Endodermal cell (in vitro differentiated cells): ENCODE measurements around the gene EHD3. TPM values are rescaled to one million over a fixed set of nuclear protein-coding genes. Genes with fewer than 3 reads are reported as not detected.

Experiments used
- DNase-seq: peaks from one replicate; pipeline ENCODE4 v3.0.0-alpha.2; 2017
- H3K27ac ChIP-seq: 2 replicates; pipeline ENCODE4 v1.5.1; 2013; ENCODE audit warnings: mild to moderate bottlenecking, low read depth, low read length, moderate library complexity
- H3K27me3 ChIP-seq: 2 replicates; pipeline ENCODE4 v1.6.1; 2013; ENCODE audit warnings: mild to moderate bottlenecking, low read length, moderate library complexity; ENCODE audit not compliant: insufficient read depth, control insufficient read depth, poor library complexity, severe bottlenecking
- H3K36me3 ChIP-seq: 2 replicates; pipeline ENCODE4 v1.7.0; 2013; ENCODE audit warnings: mild to moderate bottlenecking, low read length, moderate library complexity; ENCODE audit not compliant: control insufficient read depth, insufficient read depth
- H3K4me1 ChIP-seq: one replicate; pipeline ENCODE4 v1.7.0; 2013; ENCODE audit warnings: low read length; ENCODE audit not compliant: control insufficient read depth, insufficient read depth
- H3K4me3 ChIP-seq: 2 replicates; pipeline ENCODE4 v1.5.1; 2013; ENCODE audit warnings: mild to moderate bottlenecking, low read length, moderate library complexity
- H3K9ac ChIP-seq: 2 replicates; pipeline ENCODE4 v1.6.1; 2013; ENCODE audit warnings: mild to moderate bottlenecking, low read length, moderate library complexity; ENCODE audit not compliant: poor library complexity, severe bottlenecking; ENCODE audit errors: extremely low read depth
- H3K9me3 ChIP-seq: 2 replicates; pipeline ENCODE4 v1.6.1; 2013; ENCODE audit warnings: mild to moderate bottlenecking, low read length, moderate library complexity; ENCODE audit not compliant: control insufficient read depth
- H3K27ac Mint-ChIP-seq: 2 replicates; pipeline ENCODE4 v1.8.0; 2020; ENCODE audit warnings: mixed read lengths
- H3K27me3 Mint-ChIP-seq: 2 replicates; pipeline ENCODE4 v1.8.0; 2021; ENCODE audit warnings: mild to moderate bottlenecking, mixed read lengths; ENCODE audit not compliant: insufficient read depth
- H3K36me3 Mint-ChIP-seq: 2 replicates; pipeline ENCODE4 v1.8.0; 2020; ENCODE audit warnings: low read depth, mixed read lengths
- H3K4me1 Mint-ChIP-seq: 2 replicates; pipeline ENCODE4 v1.8.0; 2020; ENCODE audit warnings: mixed read lengths
- H3K4me3 Mint-ChIP-seq: 2 replicates; pipeline ENCODE4 v1.8.0; 2020; ENCODE audit warnings: mild to moderate bottlenecking, moderate library complexity, mixed read lengths
- H3K9me3 Mint-ChIP-seq: 2 replicates; pipeline ENCODE4 v1.8.0; 2020; ENCODE audit warnings: mild to moderate bottlenecking, mixed read lengths
- WGBS, 2 experiments: methylation state at CpG; one replicate each; pipeline versions ENCODE4 v1.1.5 to v1.1.7; 2013; ENCODE audit warnings: missing lambda C conversion rate in 2 of 2, mixed read lengths in 1 of 2; ENCODE audit not compliant: insufficient coverage in 1 of 2, insufficient read length in 1 of 2; 5-methylcytosine and 5-hydroxymethylcytosine counted together
- total RNA-seq, 2 donors: library from RNA; stranded (reverse); fragmentation: NEBNext Ultra II Directional in 1 of 2; extraction: Animal tissue kit (Norgen Biotek cat#: 25700) in 1 of 2; gene quantifications; 2 replicates in 1 of 2; 3 replicates in 1 of 2; pipeline ENCODE4 v1.2.1, GENCODE V29; 2021
- TF ChIP-seq, protein P1 (sequence below): fragments of 200-600 bp; sonication (generic); conservative IDR thresholded peaks from 2 replicates; pipeline ENCODE4 v1.5.0; 2021; ENCODE audit warnings: antibody characterized with exemption, mild to moderate bottlenecking

EHD3 gene
- total RNA-seq, 2 donors from 2014 or later = 10.7 to 15.5 TPM

- Histone ChIP-seq H3K27me3 (peaks cover 23% of the 10 kb centered on the region), H3K4me1 (no peaks in the 10 kb centered on the region), H3K27ac (no peak overlapping the region), H3K36me3 (no peaks in the 10 kb centered on the region), H3K9ac (no peak overlapping the region), H3K9me3 (no peaks in the 10 kb centered on the region), H3K4me3 (no peak overlapping the region)
- TF ChIP-seq, protein P1, sequence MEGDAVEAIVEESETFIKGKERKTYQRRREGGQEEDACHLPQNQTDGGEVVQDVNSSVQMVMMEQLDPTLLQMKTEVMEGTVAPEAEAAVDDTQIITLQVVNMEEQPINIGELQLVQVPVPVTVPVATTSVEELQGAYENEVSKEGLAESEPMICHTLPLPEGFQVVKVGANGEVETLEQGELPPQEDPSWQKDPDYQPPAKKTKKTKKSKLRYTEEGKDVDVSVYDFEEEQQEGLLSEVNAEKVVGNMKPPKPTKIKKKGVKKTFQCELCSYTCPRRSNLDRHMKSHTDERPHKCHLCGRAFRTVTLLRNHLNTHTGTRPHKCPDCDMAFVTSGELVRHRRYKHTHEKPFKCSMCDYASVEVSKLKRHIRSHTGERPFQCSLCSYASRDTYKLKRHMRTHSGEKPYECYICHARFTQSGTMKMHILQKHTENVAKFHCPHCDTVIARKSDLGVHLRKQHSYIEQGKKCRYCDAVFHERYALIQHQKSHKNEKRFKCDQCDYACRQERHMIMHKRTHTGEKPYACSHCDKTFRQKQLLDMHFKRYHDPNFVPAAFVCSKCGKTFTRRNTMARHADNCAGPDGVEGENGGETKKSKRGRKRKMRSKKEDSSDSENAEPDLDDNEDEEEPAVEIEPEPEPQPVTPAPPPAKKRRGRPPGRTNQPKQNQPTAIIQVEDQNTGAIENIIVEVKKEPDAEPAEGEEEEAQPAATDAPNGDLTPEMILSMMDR = no peak
- peaks cover 12% of the 10 kb centered on the region for H3K4me1 Mint-ChIP-seq
- 78 to 89% methylated on average over 3 to 4 of the region's 4 CpGs for WGBS, 2 experiments
- no peaks in the 10 kb centered on the region for H3K36me3 Mint-ChIP-seq
- H3K27me3 Mint-ChIP-seq = peaks cover 38% of the 10 kb centered on the region
- peaks cover 1% of the 10 kb centered on the region for H3K9me3 Mint-ChIP-seq
- no peak overlapping the region for H3K27ac Mint-ChIP-seq
- no peak overlapping the region for H3K4me3 Mint-ChIP-seq
- no peak for DNase-seq
Observed at GRCh38 chr2:31189141-31189540, 44.8 kb upstream of the EHD3 start.

GRCh38 chr2:31190188-31190587, 43.8 kb upstream of the EHD3 start:
- no peaks in the 10 kb centered on the region for H3K9me3 Mint-ChIP-seq

DNA sequence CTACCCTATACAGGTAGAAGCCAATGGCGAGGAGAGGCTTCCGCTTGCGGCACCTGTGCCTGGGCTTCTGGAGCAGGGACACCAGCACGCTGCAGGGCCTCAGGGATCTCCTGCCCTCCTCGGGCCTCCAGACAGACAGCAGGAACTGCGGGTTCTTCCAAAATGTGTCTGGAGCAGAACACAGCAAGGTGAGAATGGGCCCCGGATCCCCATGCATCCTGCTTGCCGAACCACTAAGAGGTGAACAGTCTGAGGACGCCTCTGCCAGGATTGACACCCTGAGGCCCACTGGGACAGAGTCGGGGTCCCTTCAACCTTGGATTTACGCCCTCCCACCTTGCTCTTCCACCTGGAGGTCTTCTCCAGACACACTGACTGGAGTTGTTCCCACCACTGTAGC, 42.0 kb upstream of the EHD3 start:
- Histone ChIP-seq H3K4me1 (peaks cover 2% of the 10 kb centered on the region), H3K4me3 (no peak overlapping the region), H3K27ac (no peak overlapping the region), H3K27me3 (no peaks in the 10 kb centered on the region), H3K36me3 (no peaks in the 10 kb centered on the region), H3K9me3 (no peaks in the 10 kb centered on the region), H3K9ac (no peak overlapping the region)
- peaks cover 12% of the 10 kb centered on the region for H3K4me1 Mint-ChIP-seq
- no peaks in the 10 kb centered on the region for H3K36me3 Mint-ChIP-seq
- H3K4me3 Mint-ChIP-seq = no peak overlapping the region
- peaks cover 16% of the 10 kb centered on the region for H3K27me3 Mint-ChIP-seq
- WGBS, 2 experiments = 95 to 97% methylated on average over 9 to 11 of the region's 11 CpGs
- no peak overlapping the region for H3K27ac Mint-ChIP-seq
- no peak for DNase-seq
- TF ChIP-seq, protein P1 = no peak
- no peaks in the 10 kb centered on the region for H3K9me3 Mint-ChIP-seq

More at GRCh38 chr2:31190188-31190587, 43.8 kb upstream of the EHD3 start:
- no peaks in the 10 kb centered on the region for H3K36me3 Mint-ChIP-seq
- H3K27ac ChIP-seq = no peak overlapping the region
- H3K9ac ChIP-seq = no peak overlapping the region
- no peak overlapping the region for H3K27ac Mint-ChIP-seq
- H3K4me3 Mint-ChIP-seq = no peak overlapping the region
- TF ChIP-seq, protein P1 = no peak
- peaks cover 28% of the 10 kb centered on the region for H3K27me3 Mint-ChIP-seq
- H3K9me3 ChIP-seq = no peaks in the 10 kb centered on the region
- no peak for DNase-seq
- no peak overlapping the region for H3K4me3 ChIP-seq
- H3K4me1 Mint-ChIP-seq = peaks cover 12% of the 10 kb centered on the region
- 92% methylated on average over 1 of the region's 1 CpG; no CpG with 5 or more reads in 1 of the 2 experiments for WGBS, 2 experiments
- H3K4me1 ChIP-seq = no peaks in the 10 kb centered on the region
- H3K27me3 ChIP-seq = peaks cover 13% of the 10 kb centered on the region
- no peaks in the 10 kb centered on the region for H3K36me3 ChIP-seq
